HL-60 (cell line): ENCODE data around the gene NTN1.

ENCODE experiments used
- DNase-seq, 2 experiments: peaks; one replicate each; pipeline ENCODE4 v3.0.0-alpha.2; 2010 to 2020; ENCODE audit warnings: low read depth in 1 of 2, low spot score in 1 of 2
- H3K27ac ChIP-seq: fragments of 250-450 bp; sonication (Bioruptor Pico); replicated peaks from 2 replicates; pipeline ENCODE4 v1.5.1; 2020; ENCODE audit warnings: mild to moderate bottlenecking, moderate library complexity
- H3K27me3 ChIP-seq: fragments of 250-450 bp; sonication (Bioruptor Pico); 2 replicates; pipeline ENCODE4 v1.5.1; 2021; ENCODE audit warnings: mild to moderate bottlenecking, moderate library complexity; ENCODE audit not compliant: insufficient read depth, poor library complexity, severe bottlenecking
- H3K4me3 ChIP-seq: replicated peaks from 2 replicates; pipeline ENCODE4 v1.5.1; 2011; ENCODE audit warnings: mild to moderate bottlenecking, control low read depth, low read length; ENCODE audit not compliant: insufficient read depth
- CTCF ChIP-seq: IDR thresholded peaks from one replicate; pipeline ENCODE4 v1.5.1; 2011; ENCODE audit warnings: low read length, control low read depth, inconsistent platforms; ENCODE audit not compliant: insufficient read depth
- GABPA ChIP-seq: IDR thresholded peaks from 2 replicates; pipeline ENCODE4 v1.6.1; 2012; ENCODE audit warnings: low read depth
- POLR2AphosphoS5 ChIP-seq: IDR thresholded peaks from 2 replicates; pipeline ENCODE4 v1.6.1; 2012; ENCODE audit warnings: low read depth
- REST ChIP-seq: IDR thresholded peaks from 2 replicates; pipeline ENCODE4 v1.6.1; 2012; ENCODE audit warnings: low read depth; ENCODE audit not compliant: insufficient replicate concordance
- SPI1 ChIP-seq: IDR thresholded peaks from 2 replicates; pipeline ENCODE4 v1.6.1; 2012; ENCODE audit warnings: low read depth, mild to moderate bottlenecking, borderline replicate concordance

Gene NTN1

DNA sequence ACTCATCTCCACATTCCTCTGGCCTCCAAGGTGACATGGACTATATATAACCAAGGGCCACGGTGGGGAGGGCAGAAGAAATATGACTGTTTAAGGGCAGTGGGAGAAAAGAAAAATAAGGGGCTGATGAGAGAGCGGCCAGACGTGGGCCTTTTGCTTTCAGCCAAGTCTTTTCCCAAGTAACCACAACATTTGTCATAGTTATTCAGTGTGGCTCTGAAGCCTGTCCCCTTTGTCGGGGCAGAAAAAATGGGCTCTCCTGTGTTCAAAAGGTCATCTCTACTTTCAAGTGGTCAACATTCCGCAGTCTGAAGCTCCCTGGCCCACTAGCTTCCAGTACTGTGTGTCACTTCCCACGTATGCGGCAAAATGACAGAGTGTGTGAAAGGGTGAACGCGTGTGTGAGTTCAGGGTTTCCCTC is 245.4 kb downstream of the NTN1 start:
- no peak for TF ChIP-seq GABPA
- Histone ChIP-seq H3K4me3 (no peak overlapping the region), H3K27me3 (no peaks in the 10 kb centered on the region), H3K27ac (no peak overlapping the region)
- DNase-seq, result no peak

- no peak for DNase-seq
- TF ChIP-seq REST (no peak), SPI1 (no peak), GABPA (no peak), CTCF (no peak), POLR2AphosphoS5 (no peak)
- Histone ChIP-seq H3K4me3 (no peak overlapping the region), H3K27ac (no peak overlapping the region), H3K27me3 (no peaks in the 10 kb centered on the region)
These were observed 247.2 kb downstream of the NTN1 start for GRCh38 chr17:9268546-9268945.

DNA sequence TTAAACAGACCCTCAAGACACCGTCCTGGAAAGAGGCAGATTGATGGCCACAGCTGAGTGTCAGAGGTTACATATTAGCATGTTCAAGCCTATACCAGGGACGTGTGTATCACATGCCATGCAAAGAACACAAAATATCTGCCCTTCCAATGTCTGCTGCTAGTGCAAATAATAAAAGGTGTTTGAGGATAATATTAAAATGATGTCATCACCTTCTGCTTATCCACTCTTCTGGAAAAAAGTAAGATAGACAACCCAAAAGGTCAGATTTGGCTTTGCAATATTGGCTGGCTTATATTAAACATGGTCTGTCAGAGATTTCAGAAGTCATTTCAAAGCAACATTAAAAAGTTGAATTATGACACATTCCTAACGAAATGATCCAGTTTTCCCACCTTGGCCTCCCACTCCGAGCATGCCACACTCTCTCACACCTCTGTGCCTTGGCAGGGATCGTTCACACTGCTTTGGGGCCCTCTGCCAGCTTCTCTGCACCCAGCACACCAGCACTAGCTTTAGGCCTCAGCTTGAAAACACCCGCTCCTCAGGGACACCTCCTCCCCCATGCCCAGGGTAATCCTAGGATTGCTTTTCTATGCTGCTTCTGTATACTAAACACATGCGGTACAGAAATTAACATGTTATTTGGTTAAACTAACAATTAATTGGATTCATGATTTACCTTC is 248.2 kb downstream of the NTN1 start:
- no peak for TF ChIP-seq POLR2AphosphoS5
- Histone ChIP-seq H3K27me3 (no peaks in the 10 kb centered on the region), H3K4me3 (no peak overlapping the region), H3K27ac (no peak overlapping the region)
- DNase-seq, result no peak

DNA sequence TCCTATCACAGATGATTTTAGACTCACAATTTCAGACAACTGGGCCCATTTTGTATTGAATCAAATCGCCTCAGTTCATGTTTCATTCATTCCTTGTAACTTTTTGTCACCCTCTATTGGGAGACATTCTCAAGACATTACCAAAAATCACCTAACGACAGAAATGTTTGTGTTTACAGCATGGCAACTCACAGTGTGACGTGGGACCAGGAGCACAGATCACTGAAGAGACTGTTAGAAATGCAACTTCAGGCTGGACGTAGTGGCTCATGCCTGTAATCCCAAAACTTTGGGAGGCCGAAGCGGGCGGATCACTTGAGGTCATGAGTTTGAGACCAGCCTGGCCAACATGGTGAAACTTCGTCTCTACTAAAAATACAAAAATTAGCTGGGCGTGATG is 249.6 kb downstream of the NTN1 start:
- Histone ChIP-seq H3K27ac (no peak overlapping the region), H3K4me3 (no peak overlapping the region), H3K27me3 (no peaks in the 10 kb centered on the region)
- TF ChIP-seq CTCF (no peak), GABPA (no peak), POLR2AphosphoS5 (no peak), REST (no peak)
- no peak for DNase-seq

DNA sequence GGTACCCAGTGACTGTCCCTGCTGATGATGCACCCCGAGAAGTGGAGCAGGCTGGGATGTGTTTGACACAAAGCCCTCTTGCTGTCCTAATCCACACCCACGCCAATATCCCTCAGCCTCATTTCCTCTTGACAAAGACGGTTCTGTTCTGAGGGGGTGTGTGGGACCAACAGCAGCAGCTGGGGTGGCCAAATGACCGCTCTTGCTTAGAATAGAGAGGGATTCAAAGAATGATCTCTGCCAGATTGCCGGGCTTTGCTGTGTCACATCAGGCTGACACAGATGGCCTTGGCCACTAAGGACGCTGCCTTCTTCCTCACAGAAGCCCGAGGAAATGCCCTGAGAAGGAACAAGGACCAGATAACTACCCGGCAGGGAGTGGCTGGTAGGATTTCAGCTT is 250.7 kb downstream of the NTN1 start:
- Histone ChIP-seq H3K4me3 (no peak overlapping the region), H3K27ac (no peak overlapping the region), H3K27me3 (no peaks in the 10 kb centered on the region)
- no peak for DNase-seq
- TF ChIP-seq GABPA, result no peak
- TF ChIP-seq POLR2AphosphoS5, result no peak
- TF ChIP-seq CTCF, result no peak
- no peak for TF ChIP-seq REST
- TF ChIP-seq SPI1, result no peak
